HG02678 (cell line): ENCODE results near the gene CENPE.

Experiments used
- ATAC-seq: cut with Tn5 transposase; IDR thresholded peaks from one replicate; pipeline ENCODE4 v1.9.1; 2021; ENCODE audit warnings: mild to moderate bottlenecking, moderate library complexity; ENCODE audit not compliant: unreplicated experiment

Gene CENPE

GRCh38 chr4:103076747-103077347 is 121.3 kb downstream of the CENPE start, which contains the start of gene SLC9B2:
Gene SLC9B2, minus strand, starts transcription at chr4:103076761. Its CDS starts 9,211 bp downstream, at chr4:103067550.
- peak; percentile 57 for ATAC-seq

GRCh38 chr4:103075894-103076746 is 122.0 kb downstream of the CENPE start:
- ATAC-seq: peak; percentile 59

- no peak for ATAC-seq
Observed at GRCh38 chr4:103075435-103075893, 122.7 kb downstream of the CENPE start.

GRCh38 chr4:103074744-103075434 is 123.3 kb downstream of the CENPE start:
- peak; percentile 31 for ATAC-seq

- no peak for ATAC-seq
Observed at GRCh38 chr4:103073792-103074438, 124.2 kb downstream of the CENPE start.

GRCh38 chr4:103067841-103068547 is 130.1 kb downstream of the CENPE start:
- no peak for ATAC-seq

GRCh38 chr4:103060453-103061148 is 137.5 kb downstream of the CENPE start:
- ATAC-seq: no peak
